GM12878 (cell line): ENCODE data around the gene MYG1. TPM values are rescaled to one million over a fixed set of nuclear protein-coding genes. Genes with fewer than 3 reads are reported as not detected.
A peak's percentile ranks its signal among the peaks of the same experiment; 100 is the strongest.

Experiments used
- ATAC-seq: fragments of 200-7000 bp; cut with Tn5 transposase; 3 replicates; pipeline ENCODE4 v1.9.1; 2020; ENCODE audit warnings: mild to moderate bottlenecking, moderate library complexity
- BruUV-seq: library from RNA; stranded (reverse); fragments of 400-500 nt; replicated peaks from 2 replicates; lab custom pipeline; 2021; lab: Mats Ljungman, UMichigan
- CTCF ChIA-PET: fragments of 300-600 bp; sonication (Branson Sonifier 250); formaldehyde crosslinking; extraction: SDS; loops from one replicate; lab custom pipeline; 2021; ENCODE audit warnings: inconsistent platforms; lab: Yijun Ruan, JAX
- POLR2A ChIA-PET: fragments of 350-600 bp; formaldehyde crosslinking; extraction: SDS; loops from one replicate; lab custom pipeline; 2021; ENCODE audit warnings: inconsistent platforms; lab: Charles Lee
- RAD21 ChIA-PET: fragments of 300-600 bp; sonication (Branson Sonifier 250); formaldehyde crosslinking; loops from one replicate; lab custom pipeline; 2023; ENCODE audit warnings: antibody characterized with exemption; ENCODE audit not compliant: unreplicated experiment; lab: Charles Lee
- SMC1A ChIA-PET: fragments of 300-600 bp; sonication (Branson Sonifier 250); formaldehyde crosslinking; loops from one replicate; lab custom pipeline; 2023; ENCODE audit not compliant: unreplicated experiment, uncharacterized antibody; lab: Charles Lee
- DNase-seq: peaks from one replicate; pipeline ENCODE4 v3.0.0-alpha.2; 2011; ENCODE audit warnings: low read depth, low spot score
- FAIRE-seq: peaks from 3 replicates; lab custom pipeline; 2011; peaks lifted over from hg19 to GRCh38; lab: Jason Lieb, UNC
- H2AFZ ChIP-seq: 2 replicates; pipeline ENCODE4 v1.6.0; 2011; ENCODE audit warnings: low read depth, low read length, control low read depth; ENCODE audit not compliant: control insufficient read depth
- H3K27ac ChIP-seq: 2 replicates; pipeline ENCODE4 v1.5.1; 2011; ENCODE audit warnings: control low read depth; ENCODE audit not compliant: control insufficient read depth, insufficient read depth
- H3K27me3 ChIP-seq, 2 experiments: replicated peaks in 1 of 2; 2 replicates each; pipeline versions ENCODE4 v1.6.0 to v1.6.1; 2011; ENCODE audit warnings: low read length in 1 of 2; ENCODE audit not compliant: control insufficient read depth in 2 of 2, insufficient read depth in 2 of 2
- H3K36me3 ChIP-seq, 2 experiments: 2 replicates each; pipeline ENCODE4 v1.5.1; 2011; ENCODE audit warnings: low read length in 1 of 2; ENCODE audit not compliant: control insufficient read depth in 2 of 2, insufficient read depth in 2 of 2
- H3K4me1 ChIP-seq: 2 replicates; pipeline ENCODE4 v1.6.1; 2011; ENCODE audit warnings: mild to moderate bottlenecking, low read length, moderate library complexity, mixed read lengths; ENCODE audit not compliant: control insufficient read depth, insufficient read depth
- H3K4me2 ChIP-seq: 2 replicates; pipeline ENCODE4 v1.6.0; 2011; ENCODE audit warnings: control low read depth; ENCODE audit not compliant: control insufficient read depth, insufficient read depth
- H3K4me3 ChIP-seq: fragments of 200-600 bp; sonication (generic); 2 replicates; pipeline ENCODE4 v1.5.1; 2016
- H3K79me2 ChIP-seq: 2 replicates; pipeline ENCODE4 v1.6.0; 2011; ENCODE audit warnings: low read length; ENCODE audit not compliant: control insufficient read depth, insufficient read depth
- H3K9ac ChIP-seq: 2 replicates; pipeline ENCODE4 v1.8.0; 2011; ENCODE audit warnings: low read length, control low read depth, mixed read lengths; ENCODE audit not compliant: control insufficient read depth, insufficient read depth
- H3K9me3 ChIP-seq: replicated peaks from 3 replicates; pipeline ENCODE4 v1.5.1; 2011; ENCODE audit warnings: mild to moderate bottlenecking, low read length; ENCODE audit not compliant: control insufficient read depth, insufficient read depth
- H4K20me1 ChIP-seq: 2 replicates; pipeline ENCODE4 v1.6.0; 2011; ENCODE audit not compliant: control insufficient read depth, insufficient read depth
- DPF2 ChIP-seq: fragments of 450-650 bp; IDR thresholded peaks from 2 replicates; pipeline ENCODE4 v1.6.1; 2017; ENCODE audit warnings: mild to moderate bottlenecking
- IKZF1 ChIP-seq: fragments of 450-650 bp; conservative IDR thresholded peaks from 2 replicates; pipeline ENCODE4 v1.6.1; 2017; ENCODE audit warnings: antibody characterized with exemption, mild to moderate bottlenecking
- WGBS: methylation state at CpG from one replicate; pipeline ENCODE4 v1.1.6; 2016; ENCODE audit warnings: low lambda C conversion rate; ENCODE audit not compliant: insufficient replicate concordance, insufficient coverage; ENCODE audit errors: missing lambda C conversion rate; 5-methylcytosine and 5-hydroxymethylcytosine counted together
- in situ Hi-C: fragments of 300-500 bp; cut with MboI; formaldehyde crosslinking; loops from 9 replicates; pipeline ENCODE4 v1.14.3; 2018; ENCODE audit warnings: mixed read lengths
- intact Hi-C: fragments of 100-400 bp; cut with micrococcal nuclease; formaldehyde crosslinking; loops from one replicate; pipeline ENCODE4 v1.14.2; 2022; ENCODE audit not compliant: unreplicated experiment
- polyA plus RNA-seq, 11 experiments: library from polyadenylated mRNA; depleted of rRNA in 4 of 11; unstranded in 6 of 11; stranded (reverse) in 5 of 11; fragments of >200 nt; fragmentation: Nextera tagmentation in 4 of 11; fragmentation: Illumina TruSeq in 1 of 11; extraction: Ambion mirVana in 4 of 11; extraction: Trizol in 1 of 11; gene quantifications; 1 replicate in 1 of 11; 2 replicates in 10 of 11; pipeline versions ENCODE4 v1.2.1 to v1.2.3, GENCODE V29; 2011 to 2016; ENCODE audit warnings: inconsistent platforms in 2 of 11, missing spikeins in 2 of 11, low read depth in 1 of 11
- total RNA-seq, 4 experiments: library from RNA; depleted of rRNA in 3 of 4; stranded (reverse); fragments of >200 nt in 3 of 4; fragmentation: Illumina TruSeq in 1 of 4; extraction: Trizol in 1 of 4; gene quantifications; 2 replicates each; pipeline versions ENCODE4 v1.2.1 to v1.2.3, GENCODE V29; 2013 to 2021
- TF ChIP-seq, protein P1 (sequence below): IDR thresholded peaks from 2 replicates; pipeline ENCODE4 v1.6.1; 2012; ENCODE audit warnings: low read depth, low read length, improper control_type of control experiment
- TF ChIP-seq, protein P2 (sequence below): fragments of 450-650 bp; IDR thresholded peaks from 2 replicates; pipeline ENCODE4 v1.6.1; 2017; ENCODE audit warnings: mild to moderate bottlenecking, moderate library complexity

The MYG1 gene
- total and polyA plus RNA-seq, 10 of the 15 experiments (the other 5 are each of a cell fraction or from before 2014, with no cell fraction given), result 20.7 to 81.0 (median 49.4) TPM

DNA sequence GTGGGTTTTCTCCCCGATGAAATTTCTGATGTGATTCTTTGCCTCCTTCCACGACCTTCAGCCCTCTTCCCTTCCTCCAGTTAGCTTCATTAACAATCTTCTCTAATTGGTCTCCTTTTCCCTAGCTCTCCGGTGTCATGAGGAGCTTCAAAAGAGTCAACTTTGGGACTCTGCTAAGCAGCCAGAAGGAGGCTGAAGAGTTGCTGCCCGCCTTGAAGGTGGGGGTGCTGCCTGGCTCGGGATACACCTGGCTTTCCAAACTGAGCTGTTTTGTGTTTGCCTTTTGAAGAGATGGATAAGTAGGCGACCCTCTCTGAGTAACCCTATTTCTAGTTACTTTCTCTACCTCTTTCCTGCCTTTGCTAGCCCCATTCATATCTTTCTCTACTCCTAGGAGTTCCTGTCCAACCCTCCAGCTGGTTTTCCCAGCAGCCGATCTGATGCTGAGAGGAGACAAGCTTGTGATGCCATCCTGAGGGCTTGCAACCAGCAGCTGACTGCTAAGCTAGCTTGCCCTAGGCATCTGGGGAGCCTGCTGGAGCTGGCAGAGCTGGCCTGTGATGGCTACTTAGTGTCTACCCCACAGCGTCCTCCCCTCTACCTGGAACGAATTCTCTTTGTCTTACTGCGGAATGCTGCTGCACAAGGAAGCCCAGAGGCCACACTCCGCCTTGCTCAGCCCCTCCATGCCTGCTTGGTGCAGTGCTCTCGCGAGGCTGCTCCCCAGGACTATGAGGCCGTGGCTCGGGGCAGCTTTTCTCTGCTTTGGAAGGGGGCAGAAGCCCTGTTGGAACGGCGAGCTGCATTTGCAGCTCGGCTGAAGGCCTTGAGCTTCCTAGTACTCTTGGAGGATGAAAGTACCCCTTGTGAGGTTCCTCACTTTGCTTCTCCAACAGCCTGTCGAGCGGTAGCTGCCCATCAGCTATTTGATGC, 30.6 kb upstream of the MYG1 start:
- TSS peak; percentile 91 for BruUV-seq
- no peak for FAIRE-seq
- 58% methylated on average over 20 of the region's 20 CpGs for WGBS

More for the DNA sequence above, 30.6 kb upstream of the MYG1 start:
- no peaks in the 10 kb centered on the region for H3K9me3 ChIP-seq
- 0 out of 2 replicates have a peak, but pooled peaks have one; percentile 2 for TF ChIP-seq DPF2
- TF ChIP-seq, protein P1, sequence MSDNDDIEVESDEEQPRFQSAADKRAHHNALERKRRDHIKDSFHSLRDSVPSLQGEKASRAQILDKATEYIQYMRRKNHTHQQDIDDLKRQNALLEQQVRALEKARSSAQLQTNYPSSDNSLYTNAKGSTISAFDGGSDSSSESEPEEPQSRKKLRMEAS, result no peak
- TF ChIP-seq, protein P2, sequence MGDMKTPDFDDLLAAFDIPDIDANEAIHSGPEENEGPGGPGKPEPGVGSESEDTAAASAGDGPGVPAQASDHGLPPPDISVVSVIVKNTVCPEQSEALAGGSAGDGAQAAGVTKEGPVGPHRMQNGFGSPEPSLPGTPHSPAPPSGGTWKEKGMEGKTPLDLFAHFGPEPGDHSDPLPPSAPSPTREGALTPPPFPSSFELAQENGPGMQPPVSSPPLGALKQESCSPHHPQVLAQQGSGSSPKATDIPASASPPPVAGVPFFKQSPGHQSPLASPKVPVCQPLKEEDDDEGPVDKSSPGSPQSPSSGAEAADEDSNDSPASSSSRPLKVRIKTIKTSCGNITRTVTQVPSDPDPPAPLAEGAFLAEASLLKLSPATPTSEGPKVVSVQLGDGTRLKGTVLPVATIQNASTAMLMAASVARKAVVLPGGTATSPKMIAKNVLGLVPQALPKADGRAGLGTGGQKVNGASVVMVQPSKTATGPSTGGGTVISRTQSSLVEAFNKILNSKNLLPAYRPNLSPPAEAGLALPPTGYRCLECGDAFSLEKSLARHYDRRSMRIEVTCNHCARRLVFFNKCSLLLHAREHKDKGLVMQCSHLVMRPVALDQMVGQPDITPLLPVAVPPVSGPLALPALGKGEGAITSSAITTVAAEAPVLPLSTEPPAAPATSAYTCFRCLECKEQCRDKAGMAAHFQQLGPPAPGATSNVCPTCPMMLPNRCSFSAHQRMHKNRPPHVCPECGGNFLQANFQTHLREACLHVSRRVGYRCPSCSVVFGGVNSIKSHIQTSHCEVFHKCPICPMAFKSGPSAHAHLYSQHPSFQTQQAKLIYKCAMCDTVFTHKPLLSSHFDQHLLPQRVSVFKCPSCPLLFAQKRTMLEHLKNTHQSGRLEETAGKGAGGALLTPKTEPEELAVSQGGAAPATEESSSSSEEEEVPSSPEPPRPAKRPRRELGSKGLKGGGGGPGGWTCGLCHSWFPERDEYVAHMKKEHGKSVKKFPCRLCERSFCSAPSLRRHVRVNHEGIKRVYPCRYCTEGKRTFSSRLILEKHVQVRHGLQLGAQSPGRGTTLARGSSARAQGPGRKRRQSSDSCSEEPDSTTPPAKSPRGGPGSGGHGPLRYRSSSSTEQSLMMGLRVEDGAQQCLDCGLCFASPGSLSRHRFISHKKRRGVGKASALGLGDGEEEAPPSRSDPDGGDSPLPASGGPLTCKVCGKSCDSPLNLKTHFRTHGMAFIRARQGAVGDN, result 0 out of 2 replicates have a peak, but pooled peaks have one; percentile 22
- no peak for TF ChIP-seq IKZF1
- intact Hi-C loops, result loop anchor here (5.0 kb wide), 1 partner anchor 47 kb away; no protein-coding TSS in a partner anchor
- no peaks in the 10 kb centered on the region for H4K20me1 ChIP-seq
- peak overlapping the region; percentile 87 for H3K9ac ChIP-seq
- peak overlapping the region; percentile 89 for H3K4me2 ChIP-seq
- ChIA-PET SMC1A (interaction anchor here (0.5 to 7.7 kb wide), 19 partner anchors 8 to 215 kb away, joined by 3 to 155 read pairs (median 4); partner anchors contain the start of genes AAAS, ITGB7 and PFDN5), POLR2A (interaction anchor here (0.5 to 3.4 kb wide), 20 partner anchors 10 to 190 kb away, joined by 3 to 26 read pairs (median 4); partner anchors contain the start of genes AAAS, ITGB7 and SPRYD3), CTCF (interaction anchor here (0.6 to 7.2 kb wide), 22 partner anchors 10 to 239 kb away, joined by 3 to 134 read pairs (median 6); partner anchors contain the start of genes AAAS, ITGB7, NPFF and PFDN5), RAD21 (interaction anchor here (0.7 to 8.8 kb wide), 20 partner anchors 9 to 111 kb away, joined by 3 to 146 read pairs (median 6); partner anchors contain the start of genes AAAS, CSAD, ITGB7 and MYG1)
- H2AFZ ChIP-seq, result peak overlapping the region; percentile 94
- DNase-seq (no peak), ATAC-seq (peak; percentile 6)
- peaks cover 26% of the 10 kb centered on the region for H3K79me2 ChIP-seq
- peak overlapping the region; percentile 77 for H3K4me3 ChIP-seq
- in situ Hi-C loops, result no loop called here
- H3K27ac ChIP-seq, result peak overlapping the region; percentile 89
- H3K27me3 ChIP-seq, result no peaks in the 10 kb centered on the region
- peaks cover 14% of the 10 kb centered on the region for H3K4me1 ChIP-seq
- peaks cover 0 to 9% of the 10 kb centered on the region in 2 experiments; a peak in 1 of 4 replicates for H3K36me3 ChIP-seq
